ELF-1 (cell line): Measurements from ENCODE around the gene TACC2.
A peak's percentile ranks its signal among the peaks of the same experiment; 100 is the strongest.

Experiments used
- DNase-seq: peaks from one replicate; pipeline ENCODE4 v3.0.0-alpha.2; 2016; ENCODE audit warnings: low read depth, low spot score

Gene TACC2

DNA sequence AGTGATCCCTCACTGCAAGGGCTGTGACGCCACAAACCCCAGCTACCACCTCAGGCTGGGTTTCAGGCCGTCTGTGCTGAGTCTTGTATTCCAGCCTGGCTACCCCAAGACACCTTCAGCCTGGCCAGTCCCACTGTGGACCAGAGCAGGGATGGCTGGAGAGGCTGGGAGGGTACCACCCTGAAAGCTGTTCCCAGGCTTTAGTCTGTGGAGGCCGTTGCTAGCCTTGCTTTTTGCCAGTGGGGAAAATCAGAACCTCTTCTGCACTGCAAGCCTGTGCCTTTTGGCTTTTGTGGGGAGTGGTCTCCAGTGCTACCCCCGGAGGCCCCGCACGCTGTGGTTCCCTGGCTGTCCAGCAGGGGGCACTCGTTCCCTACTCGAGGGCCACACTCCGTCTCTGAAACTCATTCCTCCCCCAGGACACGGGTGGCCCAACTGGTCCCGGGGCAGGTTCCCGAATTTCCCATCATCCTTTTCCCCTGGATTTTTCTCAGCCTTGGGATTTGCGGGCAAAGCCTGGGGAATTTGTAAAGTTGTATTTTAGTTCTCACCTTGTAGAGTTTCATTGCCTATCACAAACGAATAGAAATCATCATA is 153.8 kb downstream of the TACC2 start:
- DNase-seq = peak; percentile 85

DNA sequence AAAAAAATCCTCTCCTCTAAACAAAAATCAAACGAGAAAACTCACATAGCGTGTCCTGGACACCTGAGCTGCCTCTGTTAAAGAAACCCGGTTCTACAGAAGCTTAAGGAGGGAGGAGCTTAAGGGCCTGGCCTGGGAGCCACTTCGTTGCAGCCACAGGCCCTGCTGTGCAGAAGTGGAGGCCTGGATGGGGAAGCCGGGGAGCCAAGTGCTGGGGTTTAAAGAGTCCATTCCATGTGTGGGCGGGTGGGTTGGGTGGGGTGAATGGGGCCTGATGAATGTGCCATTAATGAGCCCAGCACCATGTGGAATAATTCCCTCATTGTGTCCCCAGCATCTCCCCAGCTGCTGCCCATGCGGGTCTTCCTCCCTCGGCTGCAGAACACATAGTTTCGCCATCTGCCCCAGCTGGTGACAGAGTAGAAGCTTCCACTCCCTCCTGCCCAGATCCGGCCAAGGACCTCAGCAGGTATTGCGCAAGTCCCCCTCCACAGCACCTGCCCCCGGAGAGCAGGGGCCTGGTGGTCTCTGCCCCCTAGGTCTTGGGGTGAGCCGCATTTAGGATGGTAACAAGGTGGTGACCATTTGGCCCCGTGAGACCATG is 154.4 kb downstream of the TACC2 start:
- no peak for DNase-seq

DNA sequence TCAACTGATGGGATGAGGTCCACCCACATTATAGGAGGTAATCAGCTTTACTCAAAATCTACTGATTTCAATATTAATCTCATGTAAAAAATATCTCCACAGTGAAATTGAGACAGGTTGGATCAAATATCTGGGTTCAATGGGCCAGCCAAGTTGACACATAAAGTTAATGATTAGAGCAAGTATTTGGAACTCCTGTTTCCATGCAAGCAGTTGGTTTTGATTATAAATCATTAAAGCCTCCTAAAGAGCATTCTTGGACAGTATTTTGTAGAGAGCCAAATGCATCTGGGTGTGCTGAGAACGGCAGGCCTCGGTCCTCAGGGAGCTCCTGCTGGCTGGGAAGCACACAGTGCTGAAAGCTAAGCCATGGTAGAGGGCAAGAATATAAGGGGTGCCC is 155.2 kb downstream of the TACC2 start:
- DNase-seq = no peak

DNA sequence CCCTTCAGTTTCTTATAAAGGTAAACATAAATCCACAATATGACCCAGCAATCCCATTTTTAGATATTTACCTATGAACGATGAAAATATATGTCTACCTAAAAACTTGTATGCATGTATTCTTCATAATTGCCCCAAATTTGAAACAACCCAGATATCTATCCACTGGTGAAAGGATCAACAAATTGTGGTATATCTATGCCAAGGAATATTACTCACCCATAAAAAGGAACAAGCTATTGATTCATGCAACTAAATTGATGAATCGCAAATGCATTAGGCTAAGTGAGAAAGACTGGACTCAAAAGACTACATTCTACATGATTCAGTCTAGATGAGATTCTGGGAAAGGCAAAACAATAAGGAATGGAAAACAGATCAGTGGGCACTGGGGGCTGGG is 156.2 kb downstream of the TACC2 start:
- DNase-seq = no peak

DNA sequence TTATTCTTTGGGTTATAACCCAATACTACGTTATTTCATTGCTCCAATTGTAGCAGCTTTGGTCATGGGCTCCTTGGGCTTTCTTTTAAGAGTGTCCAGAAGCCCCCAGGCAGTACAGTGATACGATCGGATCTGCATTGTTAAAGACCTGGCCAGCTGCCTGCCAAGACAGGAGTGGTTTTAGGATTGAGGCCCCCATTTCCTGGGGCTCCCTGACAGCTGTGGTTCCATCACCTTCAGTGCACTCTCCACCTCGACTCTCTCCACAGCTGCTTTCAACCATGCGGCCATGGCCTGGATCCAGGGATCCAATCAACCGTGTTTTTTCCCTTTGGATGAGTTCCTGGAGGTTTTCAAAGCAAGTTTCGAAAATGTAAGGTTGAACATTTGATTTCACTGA is 158.7 kb downstream of the TACC2 start:
- DNase-seq = no peak

DNA sequence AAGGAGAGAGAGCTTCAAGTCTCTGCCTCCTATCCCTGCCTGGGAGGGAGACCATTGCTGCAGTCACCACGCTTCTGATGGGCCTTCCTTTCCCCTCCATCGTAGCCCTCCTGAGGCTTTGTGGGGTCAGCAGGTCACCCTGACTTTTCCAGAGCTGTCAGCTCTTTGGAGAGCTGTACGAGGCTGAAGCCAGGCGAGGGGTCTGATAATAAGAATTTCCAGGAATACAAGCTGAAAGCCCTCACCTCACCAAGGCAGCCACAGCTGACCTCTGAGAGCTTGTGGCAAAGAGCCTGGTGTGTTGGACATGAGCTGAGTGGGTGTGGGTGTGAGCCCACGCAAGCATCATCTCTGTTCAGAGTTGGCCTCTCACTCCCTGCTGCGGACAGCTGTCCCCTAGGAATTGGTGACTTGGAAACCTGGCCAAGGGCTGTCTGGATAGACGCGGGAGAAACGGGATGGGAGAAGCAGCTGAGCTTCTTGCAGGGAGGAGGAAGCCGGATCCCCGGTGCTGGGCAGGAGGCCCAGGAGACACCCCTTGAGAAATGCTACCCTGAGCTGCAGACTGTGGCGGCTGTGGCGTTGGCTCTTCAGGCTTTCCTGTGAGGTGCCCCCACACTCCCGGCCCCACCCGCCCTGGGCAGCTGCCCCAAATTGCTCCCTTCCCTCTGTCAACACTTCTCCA is 160.1 kb downstream of the TACC2 start:
- DNase-seq = no peak

DNA sequence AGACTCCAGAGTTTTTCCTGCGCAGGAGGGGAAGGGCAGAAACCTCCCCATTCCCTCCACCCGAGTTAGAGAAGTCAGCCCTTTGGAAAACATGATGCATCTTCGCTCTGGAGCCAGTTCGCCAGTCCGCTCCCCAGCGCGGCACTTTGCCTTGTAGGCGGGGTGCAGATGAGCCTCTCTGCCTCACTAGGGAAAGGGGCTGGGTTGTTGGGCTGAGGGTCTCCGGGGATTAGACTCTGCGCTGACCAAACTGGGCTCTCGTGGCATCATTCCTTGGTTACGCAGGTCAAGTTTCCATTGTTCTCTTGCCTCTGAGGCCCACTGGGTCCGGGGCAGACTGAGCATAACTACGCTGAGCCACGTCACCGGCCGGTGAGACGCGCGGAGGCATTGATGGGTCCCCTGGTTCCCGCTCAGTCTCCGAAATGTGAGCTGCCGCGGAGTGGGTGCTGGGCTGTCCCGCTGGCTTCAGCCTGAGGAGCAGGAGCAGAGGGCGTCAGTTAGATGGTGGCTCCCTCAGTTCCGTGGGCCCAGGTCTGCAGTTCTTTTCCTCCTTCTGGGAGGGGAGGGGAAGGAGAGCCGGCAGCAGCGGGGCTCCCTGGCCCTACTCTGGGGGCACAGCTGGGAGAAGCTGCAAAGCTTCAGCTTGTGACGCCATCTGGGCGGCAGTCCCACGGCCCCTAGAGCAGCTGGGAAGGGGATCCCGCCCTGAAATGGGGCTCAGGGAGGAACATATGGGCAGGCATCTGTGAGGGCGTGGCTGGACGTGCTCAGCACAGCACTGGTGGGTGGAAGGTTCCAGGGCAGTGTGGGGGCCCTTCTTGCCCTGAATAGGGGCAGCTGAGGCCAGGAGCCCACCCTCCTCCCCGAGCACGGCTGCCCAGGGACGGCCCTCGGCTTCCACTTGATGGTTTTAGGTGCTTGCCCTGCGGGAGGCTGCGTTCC is 160.9 kb downstream of the TACC2 start:
- no peak for DNase-seq

DNA sequence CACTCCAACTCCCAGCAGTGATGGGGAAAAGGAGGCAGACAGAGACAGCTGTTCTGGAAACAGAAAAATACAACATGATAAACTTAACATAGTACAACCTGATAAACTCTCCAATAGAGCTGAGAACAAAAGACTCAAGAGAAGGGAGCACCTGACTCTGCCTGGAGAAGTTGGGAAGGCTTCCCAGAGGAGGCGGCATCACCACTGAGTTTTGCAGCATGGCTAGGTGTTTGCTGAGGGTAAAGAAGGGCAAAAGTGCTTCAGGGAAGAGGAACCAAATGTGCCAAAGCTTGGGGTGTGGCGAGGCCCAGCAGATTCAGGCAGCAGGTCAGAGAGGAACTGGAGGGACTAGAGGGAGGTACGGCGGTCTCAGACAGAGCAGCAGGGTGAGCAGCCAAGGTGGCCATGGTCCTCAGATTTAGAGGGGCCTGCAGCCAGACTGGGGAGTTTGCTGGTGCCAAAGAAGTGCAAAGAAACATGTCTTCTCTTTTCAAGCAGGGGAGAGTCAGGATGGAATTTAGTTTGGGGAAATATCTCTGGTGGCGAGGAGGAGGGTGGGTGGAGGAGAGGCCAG is 162.2 kb downstream of the TACC2 start:
- DNase-seq = no peak

DNA sequence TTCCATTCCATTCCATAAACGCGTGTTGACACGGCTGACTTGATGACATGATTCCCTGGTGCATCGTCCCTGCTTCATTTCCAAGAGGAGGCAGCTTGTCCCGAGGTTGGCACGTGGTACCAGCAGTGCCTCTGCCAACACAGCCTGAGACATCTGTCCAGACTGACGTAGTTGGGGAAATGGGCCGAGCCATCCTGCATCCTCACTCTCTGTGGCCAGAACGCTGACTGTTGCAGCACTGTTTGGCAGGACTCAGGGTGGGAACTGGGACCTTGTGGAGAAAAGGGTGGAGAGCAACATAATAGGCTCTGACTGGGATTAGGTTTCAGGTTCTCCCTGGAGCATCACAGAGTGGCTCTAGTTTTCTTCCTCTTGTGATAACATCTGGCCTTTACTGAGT is 163.6 kb downstream of the TACC2 start:
- no peak for DNase-seq

DNA sequence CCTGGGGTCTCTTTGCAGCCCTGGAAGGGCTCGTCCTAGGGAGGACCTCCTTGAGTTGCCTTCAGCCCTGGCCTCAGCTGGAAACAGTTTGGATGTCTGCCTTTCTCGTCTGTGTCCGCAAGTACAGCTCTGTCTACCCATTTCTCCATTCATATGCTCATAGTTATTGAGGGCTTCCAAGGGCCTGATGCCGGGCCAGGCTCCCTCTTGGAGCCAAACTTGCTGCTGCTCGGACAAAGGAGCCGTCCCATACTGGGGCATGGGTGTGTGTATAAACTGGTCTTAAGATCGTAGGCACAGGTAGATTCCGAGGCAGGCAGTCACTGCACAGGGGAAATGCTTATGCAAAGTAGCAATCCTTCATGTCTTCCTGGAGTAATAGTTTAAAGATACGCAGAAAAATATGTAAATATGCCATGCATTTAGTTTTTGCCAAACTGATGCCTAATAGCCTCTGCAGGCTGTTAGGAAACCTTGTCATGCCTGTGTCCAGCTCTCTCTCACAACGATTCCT is 165.1 kb downstream of the TACC2 start:
- no peak for DNase-seq

DNA sequence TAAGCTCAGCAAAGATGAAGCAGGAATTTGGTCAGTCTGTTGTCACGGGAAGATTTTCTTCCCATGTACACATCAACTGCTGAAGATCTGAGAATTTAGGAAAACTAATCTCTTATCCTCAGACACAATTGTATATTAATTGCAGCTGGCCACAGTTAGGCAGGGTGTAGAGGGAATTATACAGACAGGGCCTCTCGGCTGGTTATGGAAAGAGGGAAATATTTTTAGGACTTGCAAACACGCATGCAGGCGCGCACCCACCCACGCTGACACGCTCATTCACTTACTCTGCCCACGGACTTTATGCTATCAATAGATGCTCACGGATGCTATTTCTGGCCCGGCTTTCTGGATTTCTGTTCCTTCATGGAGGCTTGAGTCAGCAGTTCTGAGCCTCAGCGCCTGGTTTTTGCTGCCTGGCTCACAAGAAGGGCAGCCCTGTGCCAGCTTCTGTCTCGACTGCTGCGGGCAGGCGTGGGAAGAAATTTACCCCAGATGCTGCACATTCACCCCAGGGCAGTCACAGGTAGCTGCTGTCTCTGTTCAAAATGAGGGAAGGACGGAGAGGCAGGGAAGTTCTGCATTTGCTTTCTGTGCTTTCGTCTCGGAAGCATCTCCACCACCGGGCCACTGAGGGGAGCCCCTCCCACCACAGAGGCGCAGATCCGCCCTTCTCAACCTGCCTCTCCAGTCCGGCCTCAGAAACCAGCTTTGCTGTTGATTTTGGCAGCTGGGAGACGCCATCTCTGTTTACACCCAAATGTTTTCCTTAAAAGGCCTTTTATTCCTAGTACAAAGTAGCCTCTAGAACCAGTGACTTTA is 165.8 kb downstream of the TACC2 start:
- peak; percentile 74 for DNase-seq

DNA sequence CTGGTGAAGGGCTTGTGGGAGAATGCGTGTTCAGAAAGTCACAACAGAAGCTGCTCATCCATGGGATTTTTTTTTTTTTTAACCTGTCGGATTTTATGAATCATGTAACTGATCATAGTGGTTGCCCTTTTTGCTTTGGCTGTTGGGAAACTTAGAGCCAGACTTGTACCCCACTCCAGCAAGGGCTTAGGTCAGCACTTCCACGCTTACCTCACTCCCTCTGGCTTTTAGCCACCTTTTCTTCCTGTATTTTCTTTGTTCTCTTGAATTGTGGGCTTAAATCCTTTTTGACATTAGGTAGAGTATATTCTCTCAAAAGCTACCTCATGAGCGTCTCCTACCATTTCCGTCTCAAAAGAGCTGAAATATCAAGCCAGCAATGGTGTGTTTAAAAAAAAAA is 168.5 kb downstream of the TACC2 start:
- no peak for DNase-seq

DNA sequence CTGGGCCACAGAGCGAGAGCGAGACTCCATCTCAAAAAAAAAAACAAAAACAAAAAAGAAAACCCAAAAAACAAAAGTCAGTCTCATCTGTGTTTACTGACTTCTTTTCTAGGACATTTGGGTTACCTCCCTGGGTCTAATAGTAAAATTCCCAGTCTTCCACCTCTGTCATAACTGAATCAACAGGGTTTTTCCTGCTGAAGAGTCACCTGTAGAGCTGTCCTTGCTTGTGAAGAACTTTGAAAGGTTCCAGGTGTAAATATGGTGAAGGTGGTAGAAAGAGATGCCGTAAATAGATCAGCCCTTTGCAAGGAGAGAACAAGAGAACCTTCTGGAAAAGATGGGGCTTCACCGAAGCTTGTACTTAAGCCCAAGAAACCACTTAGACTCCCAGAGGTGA is 169.4 kb downstream of the TACC2 start:
- no peak for DNase-seq

DNA sequence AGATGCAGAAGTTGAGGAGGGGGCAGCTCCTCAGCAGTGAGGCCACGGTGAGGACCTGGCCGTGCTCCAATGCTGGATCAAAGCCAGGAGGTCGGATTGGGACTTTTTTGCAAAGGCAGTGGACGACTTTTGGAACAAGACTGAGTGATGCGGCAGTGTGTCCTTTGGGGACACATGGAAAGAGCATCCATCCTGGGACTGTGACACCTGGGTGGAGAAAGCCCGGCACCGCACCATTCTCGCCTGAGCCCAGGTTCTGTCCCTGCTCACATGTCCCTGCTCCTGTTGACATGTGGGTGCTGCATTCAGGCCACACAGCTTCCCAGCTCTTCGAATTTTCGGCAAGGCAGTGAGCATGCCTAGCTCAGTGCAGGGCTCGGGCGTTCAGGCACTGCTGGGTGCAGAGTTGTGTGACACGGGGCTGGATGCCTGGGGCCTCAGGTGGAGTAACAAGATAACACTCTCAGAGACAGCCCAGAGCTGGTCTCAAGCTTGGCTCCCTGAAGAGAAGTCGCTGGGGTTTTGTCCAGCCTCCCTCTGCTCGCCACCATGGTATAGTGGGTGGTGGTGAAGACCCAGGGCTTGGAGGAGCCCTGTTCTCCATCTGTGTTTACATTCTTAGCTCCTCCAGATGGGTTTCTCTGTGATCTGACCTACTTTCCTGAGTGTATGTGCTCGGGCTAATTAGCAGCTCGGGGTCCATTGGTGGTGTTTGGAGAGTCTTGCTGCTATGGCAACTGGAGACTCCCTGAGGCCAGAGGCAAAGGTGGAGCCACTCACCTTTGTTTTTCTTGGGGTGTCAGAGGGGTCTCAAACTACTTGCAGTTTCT is 170.4 kb downstream of the TACC2 start:
- DNase-seq = peak; percentile 49

DNA sequence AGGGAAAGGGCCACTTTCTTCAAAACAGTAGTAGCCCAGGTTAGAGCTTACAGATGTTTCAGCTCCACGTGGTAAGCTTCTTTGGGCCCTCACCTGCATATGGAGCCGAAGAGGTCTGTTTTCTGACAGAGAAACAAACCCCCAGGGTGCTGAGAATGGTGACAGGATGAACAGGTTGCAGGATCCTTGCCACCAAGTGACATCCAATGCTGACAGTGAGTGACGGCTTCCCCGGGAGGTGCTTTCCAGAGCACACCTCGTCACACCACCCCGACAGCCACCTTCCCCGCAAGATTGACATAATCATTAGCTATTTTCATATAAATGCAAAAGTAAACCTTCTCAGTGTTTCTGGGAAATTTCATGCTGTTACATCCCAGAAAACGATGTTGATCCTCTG is 172.8 kb downstream of the TACC2 start:
- peak; percentile 58 for DNase-seq

DNA sequence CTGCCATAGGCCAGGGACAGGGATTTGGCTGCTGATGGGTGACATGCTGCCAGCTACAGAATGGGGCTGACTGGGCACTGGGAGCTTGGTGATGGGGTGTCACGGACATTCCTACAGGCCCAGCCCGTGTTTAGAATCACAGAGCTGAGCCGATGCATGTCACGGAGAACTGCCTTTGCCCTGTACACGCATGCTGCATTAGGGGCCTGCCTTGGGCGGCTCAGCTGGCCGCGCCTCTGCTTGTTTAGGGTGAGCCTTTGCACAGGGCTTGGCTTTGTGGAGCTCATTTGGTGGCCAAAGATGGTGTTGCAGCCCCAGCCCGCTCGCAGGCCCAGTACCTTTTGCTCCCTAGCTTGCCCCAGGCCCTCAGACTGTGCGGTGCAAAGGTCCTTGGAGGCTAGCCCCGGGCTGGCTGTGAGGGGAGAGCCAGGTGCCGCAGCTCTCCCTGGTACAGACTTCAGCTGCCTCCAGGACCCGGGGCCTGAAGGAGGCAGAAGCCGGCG is 173.8 kb downstream of the TACC2 start:
- no peak for DNase-seq

DNA sequence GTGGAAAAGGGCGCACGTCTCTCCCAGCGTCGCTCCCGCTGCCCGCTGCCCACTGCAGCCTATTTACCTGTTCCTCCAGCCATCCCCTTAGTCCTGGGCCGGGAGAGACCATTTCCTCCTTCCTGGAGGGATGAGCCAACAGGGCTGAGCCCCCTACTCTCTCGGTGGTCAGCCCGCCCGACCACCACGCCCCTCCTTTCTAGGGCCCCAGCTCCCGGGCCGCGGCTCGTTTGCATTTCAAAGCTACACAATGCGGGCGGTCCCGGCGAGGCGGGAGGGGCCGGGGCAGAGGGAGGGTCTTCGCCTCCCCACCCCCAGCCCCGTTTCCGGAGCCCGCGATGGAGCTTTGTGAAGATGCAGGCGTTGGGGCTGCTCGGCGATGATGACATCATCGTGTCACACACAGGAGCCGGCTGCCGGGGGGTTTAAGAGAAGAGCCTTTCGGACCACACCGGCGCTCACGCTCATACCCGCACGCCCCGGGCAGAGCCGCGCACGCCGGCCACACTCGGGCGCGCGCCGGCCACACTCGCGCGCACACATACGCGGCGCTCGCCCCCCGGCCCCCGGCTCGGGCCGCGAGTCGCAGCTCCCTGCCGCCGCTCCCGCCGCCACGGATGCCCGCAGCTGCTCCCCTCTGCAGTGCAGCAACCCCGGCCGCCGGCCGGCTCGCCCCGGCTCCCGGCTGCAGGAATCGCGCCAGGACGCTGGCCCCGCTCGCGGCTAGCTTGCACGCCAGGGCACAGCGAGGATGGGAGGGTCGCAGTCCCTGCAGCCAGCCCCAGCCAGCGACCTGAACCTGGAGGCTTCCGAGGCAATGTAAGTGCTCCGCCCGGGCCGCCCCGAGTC is 174.4 kb downstream of the TACC2 start:
- peak; percentile 96 for DNase-seq

DNA sequence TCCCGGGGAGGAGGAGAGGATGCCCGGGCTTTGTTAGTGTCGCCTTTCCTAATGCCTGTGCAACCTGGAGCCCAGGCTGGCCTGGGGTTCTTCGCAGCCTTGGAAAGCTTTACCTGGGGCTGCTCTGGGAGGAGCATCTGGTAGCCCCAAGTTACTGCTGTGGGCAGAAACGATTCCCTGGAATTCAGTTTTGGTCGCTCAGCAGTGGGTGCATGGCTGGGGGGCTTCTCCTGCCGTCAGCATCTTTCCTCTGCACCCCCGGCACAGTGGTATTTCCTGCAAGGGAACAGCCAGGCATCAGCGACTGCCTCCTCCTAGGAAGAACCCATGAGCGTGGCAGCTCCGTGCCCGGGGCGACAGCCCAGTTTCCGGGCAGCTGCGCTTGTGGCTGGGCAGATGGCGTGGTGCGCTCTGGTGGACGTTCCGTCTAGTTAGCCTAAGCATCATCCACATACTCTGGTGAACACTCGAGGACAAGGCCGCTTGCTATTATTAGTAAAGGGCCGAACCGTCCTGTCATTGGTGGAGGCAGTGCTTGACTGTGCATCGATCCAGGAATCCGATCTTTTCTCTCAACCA is 175.1 kb downstream of the TACC2 start:
- peak; percentile 66 for DNase-seq
